ENCODE results near the gene NPEPPS. TPM values are rescaled to one million over a fixed set of nuclear protein-coding genes. Genes with fewer than 3 reads are reported as not detected.

NPEPPS gene
- total RNA-seq, 1 experiment from 2014 or later: 207 TPM

DNA sequence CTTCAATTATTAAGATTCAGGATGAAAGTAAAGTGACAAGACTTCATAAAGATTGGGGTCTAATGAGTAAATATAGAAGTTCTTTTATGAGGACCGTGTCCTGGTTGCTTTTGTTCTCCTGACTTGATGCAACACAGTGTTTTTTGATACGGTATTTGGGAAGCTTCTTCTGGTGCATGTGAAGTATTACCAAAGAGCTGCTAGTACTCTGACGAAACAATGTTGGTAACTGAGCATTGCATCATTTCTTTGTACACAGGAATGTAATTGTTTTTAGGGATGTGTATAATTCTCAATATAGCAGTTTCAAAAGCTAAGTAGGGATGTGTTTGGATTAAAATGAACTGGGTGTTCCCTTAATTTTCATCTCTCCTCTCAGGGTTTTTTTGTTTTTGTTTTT is 134.7 kb downstream of the NPEPPS start (continued):
- no peak for TF ChIP-seq YY1 (IDR thresholded peaks at IDR 0.05; ENCODE audit: extremely low read depth, insufficient replicate concordance, low read depth, low read length)
- no peak for TF ChIP-seq EGR1 (IDR thresholded peaks at IDR 0.05; ENCODE audit: low read depth)
- no peak for TF ChIP-seq SIN3A (IDR thresholded peaks at IDR 0.05; ENCODE audit: low read depth)
- TF ChIP-seq FOSL1 (IDR thresholded peaks at IDR 0.05; ENCODE audit: low read depth): no peak
- TF ChIP-seq, protein P1, sequence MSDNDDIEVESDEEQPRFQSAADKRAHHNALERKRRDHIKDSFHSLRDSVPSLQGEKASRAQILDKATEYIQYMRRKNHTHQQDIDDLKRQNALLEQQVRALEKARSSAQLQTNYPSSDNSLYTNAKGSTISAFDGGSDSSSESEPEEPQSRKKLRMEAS (IDR thresholded peaks at IDR 0.05): no peak
- TF ChIP-seq, protein P2, sequence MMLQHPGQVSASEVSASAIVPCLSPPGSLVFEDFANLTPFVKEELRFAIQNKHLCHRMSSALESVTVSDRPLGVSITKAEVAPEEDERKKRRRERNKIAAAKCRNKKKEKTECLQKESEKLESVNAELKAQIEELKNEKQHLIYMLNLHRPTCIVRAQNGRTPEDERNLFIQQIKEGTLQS (IDR thresholded peaks at IDR 0.05): no peak
- TF ChIP-seq SRF (IDR thresholded peaks at IDR 0.05; ENCODE audit: low read depth): no peak
- TF ChIP-seq JUND (IDR thresholded peaks at IDR 0.05): no peak
- TF ChIP-seq POLR2AphosphoS5 (IDR thresholded peaks at IDR 0.05; ENCODE audit: low read depth, low read length): no peak
- TF ChIP-seq POLR2A (IDR thresholded peaks at IDR 0.05; ENCODE audit: borderline replicate concordance, extremely low read depth, insufficient read depth, insufficient read length): no peak

DNA sequence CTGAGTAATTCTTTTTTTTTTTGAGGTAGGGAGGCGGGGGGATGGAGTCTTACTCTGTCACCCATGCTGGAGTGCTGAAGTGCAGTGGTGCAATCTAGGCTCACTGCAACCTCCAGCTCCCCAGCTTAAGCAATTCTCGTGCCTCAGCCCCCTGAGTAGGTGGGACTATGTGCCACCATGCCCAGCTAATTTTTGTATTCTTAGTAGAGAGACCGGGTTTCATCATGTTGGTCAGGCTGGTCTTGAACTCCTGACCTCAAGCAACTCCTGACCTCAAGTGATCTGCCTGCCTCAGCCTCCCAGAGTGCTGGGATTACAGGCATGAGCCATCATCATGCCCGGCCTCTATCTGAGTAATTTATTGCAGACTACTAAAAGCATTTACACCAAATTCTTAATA is 138.2 kb downstream of the NPEPPS start:
- no peak overlapping the region for H3K9ac ChIP-seq (ENCODE audit: low read length)
- ChIA-PET CTCF (no interaction called here), RAD21 (ENCODE audit: low non-redundant PET in 1 of 2, low total read pairs in 2 of 2, uncharacterized antibody in 2 of 2, unreplicated experiment in 2 of 2) (no interaction called here), POLR2A (no interaction called here)
- no peak for TF ChIP-seq JUND (IDR thresholded peaks at IDR 0.05)
- TF ChIP-seq EGR1 (IDR thresholded peaks at IDR 0.05; ENCODE audit: low read depth): no peak
- TF ChIP-seq SIN3A (IDR thresholded peaks at IDR 0.05; ENCODE audit: low read depth): no peak
- no peak for TF ChIP-seq SRF (IDR thresholded peaks at IDR 0.05; ENCODE audit: low read depth)
- no peak for TF ChIP-seq POLR2AphosphoS5 (IDR thresholded peaks at IDR 0.05; ENCODE audit: low read depth, low read length)
- TF ChIP-seq, protein P3, sequence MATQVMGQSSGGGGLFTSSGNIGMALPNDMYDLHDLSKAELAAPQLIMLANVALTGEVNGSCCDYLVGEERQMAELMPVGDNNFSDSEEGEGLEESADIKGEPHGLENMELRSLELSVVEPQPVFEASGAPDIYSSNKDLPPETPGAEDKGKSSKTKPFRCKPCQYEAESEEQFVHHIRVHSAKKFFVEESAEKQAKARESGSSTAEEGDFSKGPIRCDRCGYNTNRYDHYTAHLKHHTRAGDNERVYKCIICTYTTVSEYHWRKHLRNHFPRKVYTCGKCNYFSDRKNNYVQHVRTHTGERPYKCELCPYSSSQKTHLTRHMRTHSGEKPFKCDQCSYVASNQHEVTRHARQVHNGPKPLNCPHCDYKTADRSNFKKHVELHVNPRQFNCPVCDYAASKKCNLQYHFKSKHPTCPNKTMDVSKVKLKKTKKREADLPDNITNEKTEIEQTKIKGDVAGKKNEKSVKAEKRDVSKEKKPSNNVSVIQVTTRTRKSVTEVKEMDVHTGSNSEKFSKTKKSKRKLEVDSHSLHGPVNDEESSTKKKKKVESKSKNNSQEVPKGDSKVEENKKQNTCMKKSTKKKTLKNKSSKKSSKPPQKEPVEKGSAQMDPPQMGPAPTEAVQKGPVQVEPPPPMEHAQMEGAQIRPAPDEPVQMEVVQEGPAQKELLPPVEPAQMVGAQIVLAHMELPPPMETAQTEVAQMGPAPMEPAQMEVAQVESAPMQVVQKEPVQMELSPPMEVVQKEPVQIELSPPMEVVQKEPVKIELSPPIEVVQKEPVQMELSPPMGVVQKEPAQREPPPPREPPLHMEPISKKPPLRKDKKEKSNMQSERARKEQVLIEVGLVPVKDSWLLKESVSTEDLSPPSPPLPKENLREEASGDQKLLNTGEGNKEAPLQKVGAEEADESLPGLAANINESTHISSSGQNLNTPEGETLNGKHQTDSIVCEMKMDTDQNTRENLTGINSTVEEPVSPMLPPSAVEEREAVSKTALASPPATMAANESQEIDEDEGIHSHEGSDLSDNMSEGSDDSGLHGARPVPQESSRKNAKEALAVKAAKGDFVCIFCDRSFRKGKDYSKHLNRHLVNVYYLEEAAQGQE (IDR thresholded peaks at IDR 0.05; ENCODE audit: low read depth): no peak
- no peak for TF ChIP-seq YY1 (IDR thresholded peaks at IDR 0.05; ENCODE audit: extremely low read depth, insufficient replicate concordance, low read depth, low read length)
- TF ChIP-seq EZH2phosphoT487 (IDR thresholded peaks at IDR 0.05; ENCODE audit: borderline replicate concordance): no peak
- TF ChIP-seq POLR2A (IDR thresholded peaks at IDR 0.05; ENCODE audit: borderline replicate concordance, extremely low read depth, insufficient read depth, insufficient read length): no peak
- TF ChIP-seq CEBPB (IDR thresholded peaks at IDR 0.05; ENCODE audit: low read depth): no peak
- TF ChIP-seq, protein P2 (IDR thresholded peaks at IDR 0.05): no peak
- TF ChIP-seq CBX3 (IDR thresholded peaks at IDR 0.05; ENCODE audit: low read depth): no peak
- no peak for TF ChIP-seq ZNF274 (IDR thresholded peaks at IDR 0.05; ENCODE audit: low read depth, low read length)
- no peak for TF ChIP-seq FOSL1 (IDR thresholded peaks at IDR 0.05; ENCODE audit: low read depth)
- TF ChIP-seq, protein P1 (IDR thresholded peaks at IDR 0.05): no peak
- TF ChIP-seq SP1 (IDR thresholded peaks at IDR 0.05; ENCODE audit: low read depth): no peak
- TF ChIP-seq, protein P4, sequence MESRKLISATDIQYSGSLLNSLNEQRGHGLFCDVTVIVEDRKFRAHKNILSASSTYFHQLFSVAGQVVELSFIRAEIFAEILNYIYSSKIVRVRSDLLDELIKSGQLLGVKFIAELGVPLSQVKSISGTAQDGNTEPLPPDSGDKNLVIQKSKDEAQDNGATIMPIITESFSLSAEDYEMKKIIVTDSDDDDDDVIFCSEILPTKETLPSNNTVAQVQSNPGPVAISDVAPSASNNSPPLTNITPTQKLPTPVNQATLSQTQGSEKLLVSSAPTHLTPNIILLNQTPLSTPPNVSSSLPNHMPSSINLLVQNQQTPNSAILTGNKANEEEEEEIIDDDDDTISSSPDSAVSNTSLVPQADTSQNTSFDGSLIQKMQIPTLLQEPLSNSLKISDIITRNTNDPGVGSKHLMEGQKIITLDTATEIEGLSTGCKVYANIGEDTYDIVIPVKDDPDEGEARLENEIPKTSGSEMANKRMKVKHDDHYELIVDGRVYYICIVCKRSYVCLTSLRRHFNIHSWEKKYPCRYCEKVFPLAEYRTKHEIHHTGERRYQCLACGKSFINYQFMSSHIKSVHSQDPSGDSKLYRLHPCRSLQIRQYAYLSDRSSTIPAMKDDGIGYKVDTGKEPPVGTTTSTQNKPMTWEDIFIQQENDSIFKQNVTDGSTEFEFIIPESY (IDR thresholded peaks at IDR 0.05; ENCODE audit: extremely low read depth, insufficient replicate concordance, low read length): no peak
- no peak for TF ChIP-seq EZH2 (IDR thresholded peaks at IDR 0.05)
- ATAC-seq: no peak
- H4K20me1 ChIP-seq (ENCODE audit: insufficient read depth): peaks cover 54% of the 10 kb centered on the region
- no peaks in the 10 kb centered on the region for H3K9me2 ChIP-seq (ENCODE audit: insufficient read depth)
- peaks cover 92 to 93% of the 10 kb centered on the region in 2 experiments for H3K36me3 ChIP-seq (ENCODE audit: control insufficient read depth in 1 of 2, insufficient read depth in 2 of 2, low read length in 2 of 2)
- intact Hi-C loops (cut with micrococcal nuclease): loop anchor here (2.0 kb wide), 1 partner anchor 14 kb away; no protein-coding TSS in a partner anchor
- no peak overlapping the region for H3K4me2 ChIP-seq (ENCODE audit: low read length)
- BruUV-seq (replicated peaks): no TSS peak
- no peaks in the 10 kb centered on the region for H3K9me3 ChIP-seq (ENCODE audit: control insufficient read depth in 1 of 2, insufficient read depth in 1 of 2, low read depth in 1 of 2, low read length in 2 of 2)
- DNase-seq (ENCODE audit: low read depth, low spot score): no peak
- H3K4me3 ChIP-seq (replicated peaks in 1 of 2; ENCODE audit: low read depth in 1 of 2, low read length in 2 of 2): no peak overlapping the region
- H3K4me1 ChIP-seq (ENCODE audit: control insufficient read depth in 1 of 2, insufficient read depth in 2 of 2, low read length in 2 of 2): no peaks in the 10 kb centered on the region
- no peak overlapping the region for H3K27ac ChIP-seq (ENCODE audit: low read depth, low read length)
- no peak overlapping the region for H2AFZ ChIP-seq (ENCODE audit: low read depth, low read length, poor library complexity, severe bottlenecking)
- H3K27me3 ChIP-seq (ENCODE audit: insufficient read depth, low read length): no peaks in the 10 kb centered on the region
- peaks cover 96% of the 10 kb centered on the region for H3K79me2 ChIP-seq (ENCODE audit: insufficient read depth, low read length)

Data from HCT116 (cell line).